GM12878 (cell line): ENCODE results near the gene INO80B. TPM values are rescaled to one million over a fixed set of nuclear protein-coding genes. Genes with fewer than 3 reads are reported as not detected.

Source experiments
- ASH2L ChIP-seq: fragments of 300-600, 200-600 bp; sonication (generic); IDR thresholded peaks from 2 replicates; pipeline ENCODE4 v1.6.1; 2017; ENCODE audit warnings: low read depth, mild to moderate bottlenecking, borderline replicate concordance
- BMI1 ChIP-seq: fragments of 450-650 bp; IDR thresholded peaks from 2 replicates; pipeline ENCODE4 v1.6.1; 2016; ENCODE audit warnings: mild to moderate bottlenecking, moderate library complexity, borderline replicate concordance
- CHD4 ChIP-seq: fragments of 200-600 bp; sonication (generic); IDR thresholded peaks from 2 replicates; pipeline ENCODE4 v1.6.1; 2016; ENCODE audit warnings: mild to moderate bottlenecking
- EZH2 ChIP-seq: IDR thresholded peaks from 2 replicates; pipeline ENCODE4 v1.6.1; 2012; ENCODE audit warnings: low read depth, mild to moderate bottlenecking, control low read depth, inconsistent platforms, low read length, borderline replicate concordance; ENCODE audit not compliant: control insufficient read depth
- FOS ChIP-seq: IDR thresholded peaks from 3 replicates; pipeline ENCODE4 v1.6.1; 2011; ENCODE audit warnings: borderline replicate concordance; ENCODE audit not compliant: insufficient read length; ENCODE audit errors: extremely low read depth
- HCFC1 ChIP-seq: fragments of 150-350 bp; IDR thresholded peaks from 2 replicates; pipeline ENCODE4 v1.6.1; 2014; ENCODE audit warnings: low read length
- IKZF1 ChIP-seq: fragments of 450-650 bp; conservative IDR thresholded peaks from 2 replicates; pipeline ENCODE4 v1.6.1; 2017; ENCODE audit warnings: antibody characterized with exemption, mild to moderate bottlenecking
- MYB ChIP-seq: fragments of 150-350 bp; IDR thresholded peaks from 2 replicates; pipeline ENCODE4 v1.6.1; 2014; ENCODE audit warnings: mild to moderate bottlenecking, low read depth, low read length, borderline replicate concordance
- NRF1 ChIP-seq: conservative IDR thresholded peaks from 2 replicates; pipeline ENCODE4 v1.6.1; 2011; ENCODE audit warnings: mild to moderate bottlenecking, low read depth, low read length, improper control_type of control experiment
- PAX8 ChIP-seq: fragments of 450-650 bp; IDR thresholded peaks from 2 replicates; pipeline ENCODE4 v1.6.1; 2017; ENCODE audit warnings: mild to moderate bottlenecking, moderate library complexity
- RAD21 ChIP-seq: IDR thresholded peaks from 2 replicates; pipeline ENCODE4 v1.6.1; 2011; ENCODE audit warnings: mild to moderate bottlenecking, low read depth, low read length, moderate library complexity; ENCODE audit not compliant: insufficient read depth
- SUPT20H ChIP-seq: IDR thresholded peaks from 2 replicates; pipeline ENCODE4 v1.6.1; 2011; ENCODE audit warnings: low read depth, mild to moderate bottlenecking, low read length, moderate library complexity, borderline replicate concordance; ENCODE audit not compliant: control insufficient read depth
- YBX1 ChIP-seq: fragments of 450-650 bp; IDR thresholded peaks from 2 replicates; pipeline ENCODE4 v1.6.1; 2016; ENCODE audit warnings: antibody characterized with exemption
- YY1 ChIP-seq: IDR thresholded peaks from 2 replicates; pipeline ENCODE4 v1.6.1; 2011; ENCODE audit warnings: low read depth, mild to moderate bottlenecking, low read length
- polyA plus RNA-seq, 11 experiments: library from polyadenylated mRNA; depleted of rRNA in 4 of 11; unstranded in 6 of 11; stranded (reverse) in 5 of 11; fragments of >200 nt; fragmentation: Nextera tagmentation in 4 of 11; fragmentation: Illumina TruSeq in 1 of 11; extraction: Ambion mirVana in 4 of 11; extraction: Trizol in 1 of 11; gene quantifications; 1 replicate in 1 of 11; 2 replicates in 10 of 11; pipeline versions ENCODE4 v1.2.1 to v1.2.3, GENCODE V29; 2011 to 2016; ENCODE audit warnings: inconsistent platforms in 2 of 11, missing spikeins in 2 of 11, low read depth in 1 of 11
- total RNA-seq, 4 experiments: library from RNA; depleted of rRNA in 3 of 4; stranded (reverse); fragments of >200 nt in 3 of 4; fragmentation: Illumina TruSeq in 1 of 4; extraction: Trizol in 1 of 4; gene quantifications; 2 replicates each; pipeline versions ENCODE4 v1.2.1 to v1.2.3, GENCODE V29; 2013 to 2021
- TF ChIP-seq, protein P1 (sequence below): fragments of 450-650 bp; IDR thresholded peaks from 2 replicates; pipeline ENCODE4 v1.6.1; 2017; ENCODE audit warnings: mild to moderate bottlenecking, low read depth, inconsistent platforms; ENCODE audit not compliant: poor library complexity, severe bottlenecking
- TF ChIP-seq, protein P2 (sequence below): fragments of 450-650 bp; IDR thresholded peaks from 2 replicates; pipeline ENCODE4 v1.6.1; 2016; ENCODE audit warnings: mild to moderate bottlenecking
- TF ChIP-seq, protein P3 (sequence below): IDR thresholded peaks from 2 replicates; pipeline ENCODE4 v1.6.1; 2011; ENCODE audit warnings: mild to moderate bottlenecking, low read depth, low read length, moderate library complexity; ENCODE audit not compliant: insufficient replicate concordance
- TF ChIP-seq, protein P4 (sequence below): IDR thresholded peaks from 2 replicates; pipeline ENCODE4 v1.6.1; 2012; ENCODE audit warnings: mild to moderate bottlenecking, low read depth, low read length
- TF ChIP-seq, protein P5 (sequence below): fragments of 450-650 bp; IDR thresholded peaks from 2 replicates; pipeline ENCODE4 v1.6.1; 2017; ENCODE audit warnings: borderline replicate concordance

Gene INO80B
- total and polyA plus RNA-seq, 10 of the 15 experiments (the other 5 are each of a cell fraction or from before 2014, with no cell fraction given): 1.3 to 26.7 (median 11.1) TPM

DNA sequence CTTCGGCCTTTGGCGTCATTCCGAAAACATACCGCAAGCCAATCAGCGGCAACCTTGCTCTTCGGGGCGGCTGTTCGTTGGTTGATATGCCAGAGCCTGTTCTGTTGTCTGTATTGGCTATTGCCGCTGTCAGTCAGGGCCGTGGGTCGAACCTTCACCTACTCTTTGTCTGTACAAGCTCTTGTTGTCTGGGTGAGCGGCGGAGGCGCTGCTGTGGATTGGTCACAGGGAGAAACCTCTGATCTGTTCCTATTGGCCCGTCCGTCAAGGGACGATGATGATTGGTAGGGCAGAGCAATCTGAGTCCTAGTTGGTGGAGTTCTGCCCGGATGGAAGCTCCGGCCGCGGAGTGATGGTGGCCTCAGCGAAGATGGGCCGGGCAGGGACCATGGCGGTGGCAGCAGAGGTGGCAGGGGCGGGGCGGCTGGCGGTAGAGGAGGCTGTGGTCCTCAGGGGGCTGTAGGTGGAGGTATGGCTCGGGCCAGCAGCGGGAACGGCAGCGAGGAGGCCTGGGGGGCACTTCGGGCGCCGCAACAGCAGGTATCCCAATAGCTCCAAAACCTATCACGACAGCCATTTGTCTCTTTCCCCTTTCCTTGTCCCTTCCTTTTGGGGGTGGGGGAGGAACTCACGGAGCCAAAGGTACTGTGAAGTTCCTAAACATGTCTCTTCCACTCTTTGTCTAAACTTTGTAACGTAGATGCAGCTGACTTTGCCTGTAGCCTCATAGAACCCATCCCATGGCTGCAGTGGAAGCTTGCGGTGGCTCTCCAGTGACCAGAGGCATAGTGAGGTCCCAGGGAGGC lies 3.4 kb downstream of the INO80B start, which contains the start of gene WBP1 (continued):
- TF ChIP-seq, protein P1, sequence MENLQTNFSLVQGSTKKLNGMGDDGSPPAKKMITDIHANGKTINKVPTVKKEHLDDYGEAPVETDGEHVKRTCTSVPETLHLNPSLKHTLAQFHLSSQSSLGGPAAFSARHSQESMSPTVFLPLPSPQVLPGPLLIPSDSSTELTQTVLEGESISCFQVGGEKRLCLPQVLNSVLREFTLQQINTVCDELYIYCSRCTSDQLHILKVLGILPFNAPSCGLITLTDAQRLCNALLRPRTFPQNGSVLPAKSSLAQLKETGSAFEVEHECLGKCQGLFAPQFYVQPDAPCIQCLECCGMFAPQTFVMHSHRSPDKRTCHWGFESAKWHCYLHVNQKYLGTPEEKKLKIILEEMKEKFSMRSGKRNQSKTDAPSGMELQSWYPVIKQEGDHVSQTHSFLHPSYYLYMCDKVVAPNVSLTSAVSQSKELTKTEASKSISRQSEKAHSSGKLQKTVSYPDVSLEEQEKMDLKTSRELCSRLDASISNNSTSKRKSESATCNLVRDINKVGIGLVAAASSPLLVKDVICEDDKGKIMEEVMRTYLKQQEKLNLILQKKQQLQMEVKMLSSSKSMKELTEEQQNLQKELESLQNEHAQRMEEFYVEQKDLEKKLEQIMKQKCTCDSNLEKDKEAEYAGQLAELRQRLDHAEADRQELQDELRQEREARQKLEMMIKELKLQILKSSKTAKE: peak; percentile 67
- TF ChIP-seq, protein P2, sequence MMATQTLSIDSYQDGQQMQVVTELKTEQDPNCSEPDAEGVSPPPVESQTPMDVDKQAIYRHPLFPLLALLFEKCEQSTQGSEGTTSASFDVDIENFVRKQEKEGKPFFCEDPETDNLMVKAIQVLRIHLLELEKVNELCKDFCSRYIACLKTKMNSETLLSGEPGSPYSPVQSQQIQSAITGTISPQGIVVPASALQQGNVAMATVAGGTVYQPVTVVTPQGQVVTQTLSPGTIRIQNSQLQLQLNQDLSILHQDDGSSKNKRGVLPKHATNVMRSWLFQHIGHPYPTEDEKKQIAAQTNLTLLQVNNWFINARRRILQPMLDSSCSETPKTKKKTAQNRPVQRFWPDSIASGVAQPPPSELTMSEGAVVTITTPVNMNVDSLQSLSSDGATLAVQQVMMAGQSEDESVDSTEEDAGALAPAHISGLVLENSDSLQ: peak; percentile 100
- TF ChIP-seq BMI1 (no peak; the same call in 1 of the 2 replicates), SUPT20H (no peak), IKZF1 (peak; percentile 77), ASH2L (no peak), MYB (no peak), YY1 (peak; percentile 90), CHD4 (no peak), RAD21 (no peak), PAX8 (no peak), EZH2 (no peak), FOS (peak; percentile 78), YBX1 (no peak), NRF1 (no peak), HCFC1 (no peak; the same call in 1 of the 2 replicates)
- TF ChIP-seq, protein P3, sequence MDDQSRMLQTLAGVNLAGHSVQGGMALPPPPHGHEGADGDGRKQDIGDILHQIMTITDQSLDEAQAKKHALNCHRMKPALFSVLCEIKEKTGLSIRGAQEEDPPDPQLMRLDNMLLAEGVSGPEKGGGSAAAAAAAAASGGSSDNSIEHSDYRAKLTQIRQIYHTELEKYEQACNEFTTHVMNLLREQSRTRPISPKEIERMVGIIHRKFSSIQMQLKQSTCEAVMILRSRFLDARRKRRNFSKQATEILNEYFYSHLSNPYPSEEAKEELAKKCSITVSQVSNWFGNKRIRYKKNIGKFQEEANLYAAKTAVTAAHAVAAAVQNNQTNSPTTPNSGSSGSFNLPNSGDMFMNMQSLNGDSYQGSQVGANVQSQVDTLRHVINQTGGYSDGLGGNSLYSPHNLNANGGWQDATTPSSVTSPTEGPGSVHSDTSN: peak; percentile 98
- TF ChIP-seq, protein P4, sequence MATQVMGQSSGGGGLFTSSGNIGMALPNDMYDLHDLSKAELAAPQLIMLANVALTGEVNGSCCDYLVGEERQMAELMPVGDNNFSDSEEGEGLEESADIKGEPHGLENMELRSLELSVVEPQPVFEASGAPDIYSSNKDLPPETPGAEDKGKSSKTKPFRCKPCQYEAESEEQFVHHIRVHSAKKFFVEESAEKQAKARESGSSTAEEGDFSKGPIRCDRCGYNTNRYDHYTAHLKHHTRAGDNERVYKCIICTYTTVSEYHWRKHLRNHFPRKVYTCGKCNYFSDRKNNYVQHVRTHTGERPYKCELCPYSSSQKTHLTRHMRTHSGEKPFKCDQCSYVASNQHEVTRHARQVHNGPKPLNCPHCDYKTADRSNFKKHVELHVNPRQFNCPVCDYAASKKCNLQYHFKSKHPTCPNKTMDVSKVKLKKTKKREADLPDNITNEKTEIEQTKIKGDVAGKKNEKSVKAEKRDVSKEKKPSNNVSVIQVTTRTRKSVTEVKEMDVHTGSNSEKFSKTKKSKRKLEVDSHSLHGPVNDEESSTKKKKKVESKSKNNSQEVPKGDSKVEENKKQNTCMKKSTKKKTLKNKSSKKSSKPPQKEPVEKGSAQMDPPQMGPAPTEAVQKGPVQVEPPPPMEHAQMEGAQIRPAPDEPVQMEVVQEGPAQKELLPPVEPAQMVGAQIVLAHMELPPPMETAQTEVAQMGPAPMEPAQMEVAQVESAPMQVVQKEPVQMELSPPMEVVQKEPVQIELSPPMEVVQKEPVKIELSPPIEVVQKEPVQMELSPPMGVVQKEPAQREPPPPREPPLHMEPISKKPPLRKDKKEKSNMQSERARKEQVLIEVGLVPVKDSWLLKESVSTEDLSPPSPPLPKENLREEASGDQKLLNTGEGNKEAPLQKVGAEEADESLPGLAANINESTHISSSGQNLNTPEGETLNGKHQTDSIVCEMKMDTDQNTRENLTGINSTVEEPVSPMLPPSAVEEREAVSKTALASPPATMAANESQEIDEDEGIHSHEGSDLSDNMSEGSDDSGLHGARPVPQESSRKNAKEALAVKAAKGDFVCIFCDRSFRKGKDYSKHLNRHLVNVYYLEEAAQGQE: no peak
- TF ChIP-seq, protein P5, sequence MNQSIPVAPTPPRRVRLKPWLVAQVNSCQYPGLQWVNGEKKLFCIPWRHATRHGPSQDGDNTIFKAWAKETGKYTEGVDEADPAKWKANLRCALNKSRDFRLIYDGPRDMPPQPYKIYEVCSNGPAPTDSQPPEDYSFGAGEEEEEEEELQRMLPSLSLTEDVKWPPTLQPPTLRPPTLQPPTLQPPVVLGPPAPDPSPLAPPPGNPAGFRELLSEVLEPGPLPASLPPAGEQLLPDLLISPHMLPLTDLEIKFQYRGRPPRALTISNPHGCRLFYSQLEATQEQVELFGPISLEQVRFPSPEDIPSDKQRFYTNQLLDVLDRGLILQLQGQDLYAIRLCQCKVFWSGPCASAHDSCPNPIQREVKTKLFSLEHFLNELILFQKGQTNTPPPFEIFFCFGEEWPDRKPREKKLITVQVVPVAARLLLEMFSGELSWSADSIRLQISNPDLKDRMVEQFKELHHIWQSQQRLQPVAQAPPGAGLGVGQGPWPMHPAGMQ: no peak
